ENCODE measurements around the gene SASH1. TPM values are rescaled to one million over a fixed set of nuclear protein-coding genes. Genes with fewer than 3 reads are reported as not detected.
"Not testable (repeated sequence)": the region's sequence is repeated elsewhere in the genome, so short reads cannot be mapped to it uniquely, and the experiment has no call there.

Gene SASH1
- total RNA-seq, 1 donor from 2014 or later: 14.0 TPM

- ATAC-seq: peak; percentile 49
- DNase-seq (ENCODE audit: low spot score): peak; percentile 16
Observed at GRCh38 chr6:148364056-148364824, 21.6 kb downstream of the SASH1 start.

DNA sequence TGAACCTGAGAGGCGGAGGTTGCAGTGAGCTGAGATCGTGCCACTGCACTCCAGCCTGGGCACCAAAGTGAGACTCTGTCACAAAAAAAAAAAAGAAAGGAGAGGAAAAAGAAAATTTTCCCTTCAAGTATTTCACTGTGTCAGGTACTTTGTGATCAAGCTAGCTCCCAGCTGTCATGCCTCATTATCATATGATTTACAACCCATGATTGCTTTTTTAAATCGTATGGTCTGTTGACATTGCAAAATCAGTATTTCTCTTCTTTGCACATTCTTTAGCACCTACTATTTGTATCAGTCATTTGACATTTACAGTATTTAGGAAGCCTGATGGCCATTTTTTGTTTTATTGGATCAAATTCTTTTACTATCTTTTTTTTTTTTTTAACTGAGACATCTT is 22.4 kb downstream of the SASH1 start:
- ATAC-seq (no peak), DNase-seq (ENCODE audit: low spot score) (no peak)

- ATAC-seq (peak; percentile 84), DNase-seq (ENCODE audit: low spot score) (peak; percentile 46)
Observed at GRCh38 chr6:148367411-148368024, 24.9 kb downstream of the SASH1 start.

DNA sequence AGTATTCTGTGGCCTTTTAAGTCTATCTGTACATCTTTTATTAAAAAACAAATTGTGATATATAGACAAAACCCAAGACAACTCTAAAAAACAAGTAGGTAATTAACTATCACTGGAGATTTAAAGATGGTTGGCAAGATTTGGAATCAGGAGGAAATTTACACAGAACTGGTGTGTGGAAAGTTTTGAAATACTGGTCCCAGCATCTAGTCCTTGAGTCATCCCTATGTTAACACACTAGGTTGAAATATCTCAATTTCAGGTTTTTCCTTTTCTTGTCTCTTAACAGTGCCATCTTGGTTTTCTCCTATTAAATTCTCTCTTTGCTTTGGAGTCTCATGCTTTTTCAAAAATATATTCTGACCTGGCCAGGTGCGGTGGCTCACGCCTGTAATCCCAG is 27.5 kb downstream of the SASH1 start:
- DNase-seq (ENCODE audit: low spot score) (no peak), ATAC-seq (no peak)

DNA sequence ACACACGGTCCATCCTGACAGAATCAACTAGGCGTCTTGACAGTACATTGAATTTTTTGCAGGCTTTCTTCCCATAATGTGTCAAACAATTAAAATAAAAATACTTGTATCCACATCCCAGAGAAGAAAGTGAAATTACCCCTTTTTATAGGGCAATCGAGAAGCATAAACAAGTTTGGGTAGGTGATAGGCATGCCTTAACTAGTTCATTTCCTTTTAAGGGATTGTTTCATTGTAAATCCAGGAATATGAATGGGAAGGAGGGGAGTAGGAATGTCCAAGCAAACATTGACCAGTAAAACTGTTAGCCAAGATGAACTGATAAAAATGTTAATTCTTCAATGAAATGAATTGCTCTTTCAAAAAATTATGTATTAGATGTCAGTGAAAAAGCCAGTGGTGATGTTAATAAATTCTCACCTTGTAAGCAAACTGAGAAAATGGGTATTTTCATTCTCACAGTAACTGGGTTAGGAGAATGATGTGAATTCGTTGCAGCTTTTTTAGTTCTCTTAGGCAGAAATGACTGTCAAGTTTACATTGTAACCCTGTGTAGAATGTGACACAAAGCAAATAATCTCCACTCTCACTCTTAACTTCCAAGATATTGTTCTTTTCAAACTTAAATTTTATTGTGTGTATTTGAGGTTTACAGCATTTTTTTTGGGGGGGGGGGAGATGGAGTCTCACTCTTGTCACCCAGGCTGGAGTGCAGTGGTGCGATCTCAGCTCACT is 31.6 kb downstream of the SASH1 start:
- no peak for ATAC-seq
- no peak for DNase-seq (ENCODE audit: low spot score)

GRCh38 chr6:148375401-148375800 is 32.8 kb downstream of the SASH1 start:
- DNase-seq (ENCODE audit: low spot score) (no peak), ATAC-seq (no peak)

DNA sequence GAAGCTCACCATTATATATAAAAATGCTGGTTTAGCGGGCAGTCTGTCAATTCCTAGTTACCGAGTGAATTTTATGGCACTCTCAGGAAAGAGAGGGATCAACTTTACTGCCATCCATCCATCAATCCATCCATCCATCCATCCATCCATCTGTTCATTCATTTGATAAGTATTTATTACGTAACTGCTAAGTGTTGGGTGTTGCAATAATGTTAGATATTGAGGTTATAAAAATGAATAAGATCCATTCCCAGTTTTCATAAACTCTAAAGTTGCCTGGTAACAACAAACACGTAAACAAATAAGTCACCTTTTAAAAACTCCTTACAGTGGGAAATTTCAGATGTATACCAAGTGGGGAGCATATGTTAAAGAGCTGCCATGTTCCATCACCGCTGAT is 36.8 kb downstream of the SASH1 start:
- DNase-seq (ENCODE audit: low spot score) (no peak), ATAC-seq (no peak)

DNA sequence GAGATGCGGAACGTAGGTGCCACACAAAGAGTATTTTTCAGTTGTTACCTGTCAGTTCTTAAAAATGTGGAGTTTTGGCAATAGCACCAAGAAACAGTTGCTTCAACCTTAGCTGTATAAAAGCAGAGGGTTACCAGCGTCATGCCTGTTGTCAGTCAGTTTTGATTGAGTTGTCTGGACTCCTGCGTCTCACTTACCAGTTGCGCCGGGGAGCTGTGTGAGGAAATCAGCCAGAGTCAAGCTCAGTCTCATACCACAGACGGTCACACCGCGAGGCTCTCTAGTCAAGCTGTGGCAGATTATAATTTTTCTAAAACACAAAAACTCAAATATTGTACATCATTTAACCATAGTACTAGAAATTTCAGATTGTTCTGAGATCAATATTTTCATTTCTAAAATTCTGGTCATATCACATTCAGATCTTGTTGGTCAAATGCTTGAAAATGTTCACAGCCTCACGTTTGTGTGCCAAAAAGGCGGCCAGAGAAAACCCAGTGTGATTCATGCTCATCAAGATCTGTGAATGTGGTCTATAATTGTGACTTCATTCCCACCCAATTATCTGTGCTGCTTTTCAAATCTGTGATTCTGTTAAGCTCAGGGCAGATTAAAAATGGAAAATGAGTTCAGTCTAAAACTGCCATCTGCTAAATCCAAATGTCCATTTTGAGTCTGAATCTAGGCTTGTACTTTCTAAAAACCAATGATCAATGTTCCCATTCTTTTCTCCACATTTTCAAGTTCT is 37.5 kb downstream of the SASH1 start:
- peak; percentile 23 for DNase-seq (ENCODE audit: low spot score)
- ATAC-seq: no peak

- ATAC-seq: not testable (repeated sequence)
Observed at GRCh38 chr6:148382051-148382450, 39.4 kb downstream of the SASH1 start.

GRCh38 chr6:148382861-148383260 is 40.2 kb downstream of the SASH1 start:
- ATAC-seq: no peak
- DNase-seq (ENCODE audit: low spot score): no peak

More at GRCh38 chr6:148382051-148382450, 39.4 kb downstream of the SASH1 start:
- peak; percentile 28 for DNase-seq (ENCODE audit: low spot score)

DNA sequence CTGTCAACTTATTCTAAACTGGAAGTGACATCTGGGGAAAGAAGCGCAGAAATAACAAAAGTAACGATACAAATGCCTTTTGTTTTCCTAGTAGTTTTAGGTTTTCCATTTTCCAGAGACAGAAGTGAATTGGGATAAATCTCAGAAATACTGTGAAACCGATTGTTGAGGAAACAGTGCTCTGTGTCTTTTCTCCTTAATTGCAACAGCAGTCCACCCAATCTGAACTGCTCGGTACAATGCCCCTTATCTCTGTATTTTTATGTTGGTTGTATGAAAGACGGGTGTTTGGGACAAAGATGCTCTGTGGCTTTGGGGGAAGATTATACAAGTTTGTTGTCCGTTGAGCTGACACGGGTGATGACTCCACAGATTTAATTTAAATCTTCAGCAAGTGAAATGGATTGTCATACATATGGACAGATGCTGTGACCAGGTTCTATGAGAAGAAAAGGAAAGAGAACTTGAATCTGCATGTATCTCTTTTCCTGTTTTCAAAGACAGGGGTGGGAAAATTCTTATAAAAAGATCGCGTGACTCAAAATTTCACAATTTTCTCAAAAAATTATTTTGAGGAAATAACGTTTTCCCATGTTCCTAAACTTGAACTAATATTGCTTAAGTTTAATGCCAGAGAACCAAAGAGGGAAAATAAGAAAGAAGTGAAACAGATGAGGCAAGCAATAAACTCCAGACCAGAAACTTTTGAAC is 41.2 kb downstream of the SASH1 start:
- ATAC-seq (no peak), DNase-seq (ENCODE audit: low spot score) (no peak)

DNA sequence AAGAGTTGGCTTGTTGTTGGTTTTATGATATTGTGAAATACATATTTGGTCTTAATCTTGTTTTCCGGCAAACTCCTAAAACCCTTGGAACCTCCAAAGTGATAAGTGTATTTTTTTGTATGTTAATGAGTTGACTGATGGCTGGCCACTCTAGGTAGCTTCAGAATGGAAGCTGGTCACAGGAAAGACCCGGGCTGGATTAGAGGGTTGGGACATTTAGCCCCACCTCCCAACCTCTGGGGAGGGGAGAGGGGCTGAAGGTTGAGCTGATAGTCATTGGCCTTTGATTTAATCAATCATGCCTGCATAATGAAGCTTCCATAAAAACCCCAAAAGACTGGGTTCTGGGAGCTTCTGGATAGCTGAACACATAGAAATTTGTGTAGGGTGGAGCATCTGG is 42.7 kb downstream of the SASH1 start:
- DNase-seq (ENCODE audit: low spot score): peak; percentile 29
- ATAC-seq: no peak

GRCh38 chr6:148388521-148388920 is 45.9 kb downstream of the SASH1 start:
- peak; percentile 31 for ATAC-seq
- DNase-seq (ENCODE audit: low spot score): peak; percentile 27

- ATAC-seq (no peak), DNase-seq (ENCODE audit: low spot score) (no peak)
Observed at GRCh38 chr6:148389086-148389485, 46.4 kb downstream of the SASH1 start.

- DNase-seq (ENCODE audit: low spot score) (no peak), ATAC-seq (no peak)
Observed at GRCh38 chr6:148389917-148390316, 47.3 kb downstream of the SASH1 start.

GRCh38 chr6:148392127-148392526 is 49.5 kb downstream of the SASH1 start:
- DNase-seq (ENCODE audit: low spot score); ATAC-seq: not testable (repeated sequence)

DNA sequence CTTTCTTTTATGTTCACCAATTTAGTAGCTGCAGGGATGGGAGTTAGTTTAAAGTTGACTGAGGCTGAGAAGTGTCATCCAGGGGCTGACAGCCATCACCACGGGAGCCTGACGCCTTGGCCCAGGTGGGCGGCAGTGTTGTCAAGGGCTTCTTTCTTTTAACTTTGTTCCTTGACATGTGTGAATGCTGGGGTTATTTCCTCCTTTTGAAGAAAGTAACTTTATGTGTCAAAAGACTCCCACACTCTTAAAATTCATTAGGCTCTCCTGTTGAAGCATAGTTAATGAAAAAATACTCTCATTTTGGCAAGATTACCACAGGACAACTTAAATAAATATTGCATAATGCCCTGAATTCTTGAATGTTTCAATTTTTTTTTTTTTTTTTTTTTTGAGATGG is 50.0 kb downstream of the SASH1 start:
- ATAC-seq: peak; percentile 47
- no peak for DNase-seq (ENCODE audit: low spot score)

GRCh38 chr6:148395583-148396101 is 53.0 kb downstream of the SASH1 start:
- ATAC-seq (peak; percentile 32), DNase-seq (ENCODE audit: low spot score) (no peak)

DNA sequence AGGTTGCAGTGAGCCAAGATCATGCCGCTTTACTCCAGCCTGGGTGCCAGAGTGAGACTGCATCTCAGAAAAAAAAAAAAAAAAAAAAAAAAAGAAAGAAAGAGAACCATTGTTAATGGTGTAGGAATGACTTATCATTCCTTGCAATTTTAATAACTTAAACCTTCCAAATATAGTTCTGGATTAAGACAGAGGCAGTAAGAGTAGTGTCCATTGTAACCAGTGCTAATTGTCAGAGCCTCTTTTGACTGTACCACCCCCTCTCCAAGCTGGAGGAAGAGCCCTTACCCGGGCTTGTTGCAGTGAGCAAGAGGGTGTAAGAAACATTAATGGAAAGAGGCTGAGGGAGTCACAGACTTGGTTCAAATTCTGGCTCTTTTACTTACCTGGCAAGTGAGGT is 53.8 kb downstream of the SASH1 start:
- ATAC-seq: no peak
- DNase-seq (ENCODE audit: low spot score): no peak

DNA sequence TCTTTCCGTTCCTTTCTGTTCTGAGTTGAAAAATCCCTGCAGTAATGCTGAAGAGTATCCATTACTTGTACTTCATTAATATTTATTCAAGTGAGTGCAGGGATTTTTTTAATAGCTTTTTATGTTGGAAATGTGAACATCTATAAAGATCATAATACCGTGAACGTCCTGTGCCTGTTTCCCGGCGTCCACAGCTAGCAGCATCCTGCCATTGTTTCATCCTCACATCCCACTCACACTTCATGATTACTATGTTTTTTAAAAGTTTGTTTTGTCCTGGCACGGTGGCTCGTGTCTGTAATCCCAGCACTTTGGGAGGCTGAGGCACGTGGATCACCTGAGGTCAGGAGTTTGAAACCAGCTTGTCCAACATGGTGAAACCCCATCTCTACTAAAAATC is 54.3 kb downstream of the SASH1 start:
- DNase-seq (ENCODE audit: low spot score) (no peak), ATAC-seq (no peak)
